HG02588 (cell line): Measurements from ENCODE around the gene COPE.
"Not testable (repeated sequence)": the region's sequence is repeated elsewhere in the genome, so short reads cannot be mapped to it uniquely, and the experiment has no call there.

Experiments used
- ATAC-seq: cut with Tn5 transposase; IDR thresholded peaks from one replicate; pipeline ENCODE4 v1.9.1; 2021; ENCODE audit warnings: mild to moderate bottlenecking, moderate library complexity; ENCODE audit not compliant: unreplicated experiment

Gene COPE

DNA sequence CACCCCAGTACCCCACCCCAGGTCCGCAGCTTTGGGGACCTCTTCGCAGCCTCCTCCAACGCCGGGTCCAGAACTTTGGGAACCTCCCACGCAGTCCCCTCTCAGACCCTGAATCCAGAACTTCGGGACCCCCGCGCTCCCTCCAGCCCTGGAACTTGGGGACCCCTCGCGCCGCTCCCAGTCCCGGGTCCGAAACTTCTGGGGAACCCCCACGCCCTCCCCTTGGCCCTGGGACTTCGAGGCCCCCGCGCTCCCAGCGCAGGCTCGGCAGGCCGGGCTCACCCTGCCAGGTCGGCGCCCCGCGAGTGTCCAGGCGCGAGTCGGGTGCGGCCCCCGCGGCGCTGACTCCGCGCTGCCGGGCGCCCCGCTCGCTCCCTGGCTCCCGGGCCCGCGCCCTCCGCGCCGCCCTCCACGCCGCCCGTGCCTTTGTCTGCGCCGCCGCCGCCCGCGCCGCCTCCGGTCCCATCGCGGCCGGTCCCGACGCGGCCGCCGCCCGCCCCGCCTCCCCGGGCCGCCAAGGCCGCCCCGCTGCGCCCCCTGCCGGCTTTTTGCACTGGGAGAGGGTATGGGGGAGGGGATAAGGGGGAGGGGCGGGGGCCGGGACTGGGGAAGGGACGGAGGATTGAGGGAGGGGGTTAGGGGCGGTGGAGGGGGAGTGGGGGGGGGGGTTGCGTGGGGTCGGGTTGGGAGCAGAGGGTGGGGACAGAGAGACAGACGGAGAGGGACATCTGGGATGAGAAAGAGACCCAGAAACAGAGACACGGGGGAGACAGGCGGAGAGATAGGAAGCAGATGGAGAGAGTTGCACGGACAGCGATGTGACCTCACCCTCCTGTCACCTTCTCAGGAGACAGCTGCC lies 21.8 kb upstream of the COPE start, which contains the start of gene HOMER3:
HOMER3 (minus strand) TSS at position 449 of the 859 bp plus-strand sequence. CDS start 2,235 bp downstream, outside the sequence.
- ATAC-seq = no peak

DNA sequence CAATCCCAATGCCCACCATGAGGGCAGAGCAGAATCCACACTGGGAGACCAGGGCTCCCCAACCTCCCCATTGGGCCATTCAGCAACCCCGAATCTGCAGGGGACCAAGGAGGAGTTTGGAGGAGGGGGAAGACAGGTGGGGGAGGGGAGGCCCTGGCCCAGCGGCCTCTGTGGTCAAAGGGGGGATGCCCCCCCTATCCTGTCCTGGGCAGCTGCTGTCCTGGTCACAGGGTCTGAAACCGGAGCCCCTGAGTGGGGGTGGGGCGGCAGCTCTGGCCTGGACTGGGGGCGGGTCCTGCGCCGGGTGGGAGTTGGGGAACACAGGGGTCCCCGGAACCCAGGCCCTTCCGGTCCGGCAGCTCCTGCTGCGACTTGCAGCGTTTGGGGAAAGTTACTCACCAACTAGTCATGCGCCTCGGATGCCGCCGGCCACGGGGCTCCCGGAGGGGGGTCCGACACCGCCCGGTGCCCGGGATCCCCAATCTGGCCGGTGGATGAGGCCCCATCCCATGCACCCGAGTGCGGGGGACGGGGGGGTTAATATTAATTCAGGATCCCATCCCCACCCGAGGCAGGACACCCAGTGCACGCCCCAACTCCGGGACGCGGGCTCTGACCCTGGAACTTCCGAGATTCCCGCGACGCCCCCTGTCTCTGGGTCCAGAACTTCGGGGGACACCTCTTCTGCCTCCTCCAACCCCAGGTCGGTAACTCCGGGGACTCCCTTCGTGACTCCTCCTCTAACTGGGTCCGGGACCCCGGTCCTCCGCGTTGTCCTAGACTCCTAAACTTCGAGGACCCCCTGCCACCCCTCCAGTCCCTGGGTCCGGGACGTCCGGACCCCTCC lies 21.0 kb upstream of the COPE start:
- no peak for ATAC-seq

GRCh38 chr19:18939163-18939562 lies 20.0 kb upstream of the COPE start:
- ATAC-seq = no peak

- no peak for ATAC-seq
These were observed 14.1 kb upstream of the COPE start for GRCh38 chr19:18933297-18933696.

- ATAC-seq = no peak
These were observed 13.1 kb upstream of the COPE start for GRCh38 chr19:18932216-18932841.

DNA sequence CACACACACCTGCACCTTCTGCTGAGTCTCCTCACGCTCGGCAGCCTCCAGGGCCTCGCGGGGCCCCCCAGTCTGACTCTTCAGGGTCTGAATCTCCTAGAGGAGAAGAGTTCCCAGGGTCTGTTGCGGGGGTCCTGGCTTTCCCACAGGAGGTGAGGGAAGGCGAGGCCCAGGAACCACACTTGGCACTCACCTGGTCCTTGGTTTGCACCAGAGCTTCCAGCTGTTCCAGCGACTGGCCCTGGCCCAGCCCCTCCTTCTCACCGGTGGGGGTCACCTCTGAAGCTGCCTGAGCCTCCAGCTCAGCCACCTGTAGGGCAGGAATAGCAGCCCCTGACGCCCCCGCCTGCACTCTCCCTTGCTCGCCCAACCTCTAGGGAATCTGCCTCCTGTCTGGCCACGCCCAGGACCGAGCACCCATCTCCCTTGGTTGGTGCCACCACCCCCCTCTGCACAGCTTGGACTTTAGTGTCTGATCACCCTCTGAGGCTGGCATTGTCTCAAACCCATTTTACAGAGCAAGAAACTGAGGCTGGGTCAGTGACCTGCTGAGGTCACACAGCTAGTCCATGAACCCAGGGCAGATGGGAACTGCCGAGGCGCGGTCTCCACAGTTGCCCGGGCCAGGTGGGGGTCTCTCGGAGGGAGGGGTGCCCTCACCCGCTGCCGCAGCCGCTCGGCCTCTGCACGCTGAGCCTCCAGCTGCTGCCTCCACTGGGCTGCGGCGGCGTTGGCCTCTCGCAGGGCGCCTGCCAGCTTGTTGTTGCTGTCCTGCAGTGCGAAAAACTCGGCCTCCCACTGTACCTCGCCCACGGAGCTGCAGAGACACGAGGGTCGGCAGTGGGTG lies 12.4 kb upstream of the COPE start:
- no peak for ATAC-seq

DNA sequence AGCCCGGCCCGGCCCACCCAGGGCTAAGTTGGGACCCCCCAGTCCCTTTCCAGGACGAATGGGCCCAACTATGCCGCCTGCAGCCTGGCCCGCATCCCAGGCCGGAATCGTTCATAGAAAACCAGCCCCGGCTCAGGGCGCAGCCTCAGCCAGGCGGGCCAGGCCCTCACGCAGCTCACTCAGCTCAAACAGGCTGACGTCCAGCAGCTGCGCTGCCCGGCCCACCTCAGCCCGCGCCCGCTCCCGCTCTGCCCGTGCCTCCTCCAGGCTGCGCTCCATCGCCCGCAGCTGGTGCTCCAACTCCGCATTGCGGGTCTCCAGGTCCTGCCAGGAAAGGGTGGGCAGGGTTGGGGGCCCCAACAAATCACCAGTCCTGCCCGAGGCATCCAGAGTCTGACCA lies 10.1 kb upstream of the COPE start:
- no peak for ATAC-seq

- ATAC-seq = no peak
These were observed 9.0 kb upstream of the COPE start for GRCh38 chr19:18928018-18928805.

- ATAC-seq = no peak
These were observed 5.6 kb upstream of the COPE start for GRCh38 chr19:18924684-18925213.

DNA sequence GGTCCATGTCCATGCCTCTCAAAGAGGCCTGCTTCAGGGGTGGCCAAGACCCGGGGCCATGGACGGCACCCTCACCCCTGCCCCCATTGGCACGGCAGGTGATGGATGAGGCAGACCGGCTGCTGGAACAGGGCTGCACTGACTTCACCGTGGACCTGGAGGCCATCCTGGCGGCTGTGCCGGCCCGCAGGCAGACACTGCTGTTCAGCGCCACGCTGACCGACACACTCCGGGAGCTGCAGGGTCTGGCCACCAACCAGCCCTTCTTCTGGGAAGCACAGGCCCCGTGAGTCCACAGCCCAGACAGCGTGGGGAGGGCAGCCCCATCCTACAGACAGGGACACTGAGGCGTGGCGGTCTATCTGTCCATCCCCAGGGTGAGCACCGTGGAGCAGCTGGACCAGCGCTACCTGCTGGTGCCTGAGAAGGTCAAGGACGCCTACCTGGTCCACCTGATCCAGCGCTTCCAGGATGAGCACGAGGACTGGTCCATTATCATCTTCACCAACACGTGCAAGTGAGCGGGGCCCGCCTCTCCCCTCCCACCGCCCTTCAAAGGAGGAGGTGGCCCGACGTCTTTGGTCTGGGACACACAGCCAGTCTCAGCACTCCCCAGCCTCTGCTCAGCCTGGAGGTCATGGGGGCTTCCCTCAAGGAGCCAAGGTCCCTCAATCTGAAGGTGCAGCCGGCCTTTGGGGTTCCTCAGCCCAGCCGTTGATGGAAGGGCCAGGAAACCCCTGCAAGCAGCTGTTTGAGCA lies 3.2 kb upstream of the COPE start:
- ATAC-seq = no peak

DNA sequence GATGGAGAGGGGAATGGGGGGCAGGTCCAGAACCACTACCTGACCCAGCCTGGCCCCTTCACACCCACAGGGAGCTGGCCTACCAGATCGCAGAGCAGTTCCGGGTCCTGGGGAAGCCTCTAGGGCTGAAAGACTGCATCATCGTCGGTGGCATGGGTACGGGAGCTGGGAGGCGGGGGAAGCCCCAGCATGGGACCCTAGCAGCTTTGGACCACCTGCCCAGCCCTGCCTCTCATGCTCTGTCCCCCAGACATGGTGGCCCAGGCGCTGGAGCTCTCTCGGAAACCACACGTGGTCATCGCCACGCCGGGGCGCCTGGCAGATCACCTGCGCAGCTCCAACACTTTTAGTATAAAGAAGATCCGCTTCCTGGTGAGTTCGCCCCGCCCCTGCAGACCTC lies 2.4 kb upstream of the COPE start:
- ATAC-seq = no peak

GRCh38 chr19:18920400-18920799 lies 1.2 kb upstream of the COPE start:
- ATAC-seq = no peak

- ATAC-seq = no peak
These were observed 670 bp upstream of the COPE start for GRCh38 chr19:18919900-18920214.

DNA sequence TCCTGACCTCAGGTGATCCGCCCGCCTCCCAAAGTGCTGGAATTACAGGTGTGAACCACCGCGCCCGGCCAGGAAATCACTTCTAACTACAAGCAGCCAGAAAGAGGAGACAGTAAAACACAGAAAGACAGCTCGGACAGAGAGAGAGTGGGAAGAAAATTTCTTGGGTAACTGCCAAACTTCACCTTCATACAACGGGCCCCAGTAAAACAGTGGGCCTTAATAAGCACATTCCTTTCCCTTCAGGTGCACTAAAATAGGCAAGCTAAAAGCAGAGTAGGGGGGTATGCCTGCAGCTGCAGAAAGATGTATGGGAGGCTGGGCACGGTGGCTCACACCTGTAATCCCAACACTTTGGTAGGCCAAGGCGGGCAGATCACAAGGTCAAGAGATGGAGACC lies 1.6 kb downstream of the COPE start:
- ATAC-seq = not testable (repeated sequence)

GRCh38 chr19:18915639-18916038 lies 3.5 kb downstream of the COPE start:
- ATAC-seq = no peak

GRCh38 chr19:18913466-18913865 lies 5.7 kb downstream of the COPE start:
- ATAC-seq = no peak

- ATAC-seq = no peak
These were observed 6.3 kb downstream of the COPE start for GRCh38 chr19:18912933-18913332.

DNA sequence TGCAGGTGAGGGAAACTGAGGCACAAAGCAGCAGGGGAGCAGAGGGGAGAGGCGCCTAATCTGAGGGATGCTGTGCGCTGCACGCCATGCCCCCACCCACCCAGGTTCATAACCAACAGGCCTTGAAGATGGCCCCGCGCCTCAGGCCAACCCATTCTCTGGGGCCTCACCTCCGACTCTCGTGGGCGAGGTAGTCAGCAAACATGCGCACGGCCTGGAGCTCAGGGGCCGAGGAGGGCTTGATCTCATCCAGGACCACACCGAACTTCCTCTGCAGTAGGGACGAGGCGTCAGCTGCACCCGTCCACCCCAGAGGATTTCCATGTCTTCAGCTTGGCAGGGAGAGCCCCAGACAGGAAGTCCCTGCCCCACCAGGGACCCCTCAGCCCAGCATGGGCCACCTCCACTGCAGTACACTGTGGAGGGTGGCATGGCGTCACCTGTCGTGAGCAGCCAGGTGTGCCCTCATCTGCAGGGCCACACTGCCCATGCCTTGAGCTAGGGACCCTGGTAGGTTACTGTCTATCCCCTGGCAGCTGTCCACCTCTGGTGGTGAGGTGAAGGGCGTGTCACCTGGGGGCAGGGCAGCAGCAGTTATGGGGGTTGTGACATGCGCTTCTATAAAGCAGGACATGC lies 8.3 kb downstream of the COPE start:
- ATAC-seq = no peak
